Mesodermal cell (in vitro differentiated cells): ENCODE results near the gene TMEM132D.

Experiments
- H3K27ac ChIP-seq: 2 replicates; pipeline ENCODE4 v1.7.0; 2013; ENCODE audit warnings: mild to moderate bottlenecking, low read depth, low read length, moderate library complexity; ENCODE audit not compliant: severe bottlenecking
- H3K36me3 ChIP-seq: 2 replicates; pipeline ENCODE4 v1.7.1; 2013; ENCODE audit warnings: mild to moderate bottlenecking, low read length, moderate library complexity; ENCODE audit not compliant: control insufficient read depth, insufficient read depth
- H3K4me1 ChIP-seq: one replicate; pipeline ENCODE4 v1.7.1; 2013; ENCODE audit warnings: mild to moderate bottlenecking, low read length; ENCODE audit not compliant: insufficient read depth, control insufficient read depth, poor library complexity, severe bottlenecking
- H3K4me3 ChIP-seq: 2 replicates; pipeline ENCODE4 v1.7.0; 2013; ENCODE audit warnings: low read length, control low read depth, mild to moderate bottlenecking; ENCODE audit not compliant: insufficient read depth, poor library complexity, severe bottlenecking; ENCODE audit errors: extremely low read depth
- H3K9me3 ChIP-seq: 2 replicates; pipeline ENCODE4 v1.7.1; 2013; ENCODE audit warnings: mild to moderate bottlenecking, low read length, moderate library complexity; ENCODE audit not compliant: control insufficient read depth
- WGBS, 2 experiments: methylation state at CpG; one replicate each; pipeline ENCODE4 v1.1.5; 2013; ENCODE audit warnings: missing lambda C conversion rate in 2 of 2; ENCODE audit not compliant: insufficient coverage in 2 of 2; 5-methylcytosine and 5-hydroxymethylcytosine counted together

TMEM132D gene

DNA sequence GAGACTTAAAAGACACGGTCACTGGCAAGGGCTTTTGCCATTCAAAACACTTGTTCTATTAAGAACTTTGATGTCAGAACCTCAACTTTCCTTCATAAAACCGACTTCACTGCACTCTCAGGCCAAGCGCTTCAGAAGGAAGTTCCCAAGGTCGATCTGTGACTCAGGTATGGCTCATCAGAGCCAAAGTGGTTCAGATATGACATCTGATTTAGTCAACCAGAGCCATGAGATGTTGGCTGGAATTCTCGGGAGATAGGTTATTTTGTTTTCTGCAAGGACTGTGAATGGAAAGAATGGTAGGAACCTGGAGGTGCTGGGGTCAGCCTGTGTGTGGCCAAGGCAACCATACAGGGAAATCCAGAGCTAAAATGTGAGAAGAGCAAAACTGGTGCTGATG, 604.9 kb downstream of the TMEM132D start:
- H3K4me3 ChIP-seq: no peak overlapping the region
- 92% methylated on average over 5 of the region's 5 CpGs for WGBS, 2 experiments

DNA sequence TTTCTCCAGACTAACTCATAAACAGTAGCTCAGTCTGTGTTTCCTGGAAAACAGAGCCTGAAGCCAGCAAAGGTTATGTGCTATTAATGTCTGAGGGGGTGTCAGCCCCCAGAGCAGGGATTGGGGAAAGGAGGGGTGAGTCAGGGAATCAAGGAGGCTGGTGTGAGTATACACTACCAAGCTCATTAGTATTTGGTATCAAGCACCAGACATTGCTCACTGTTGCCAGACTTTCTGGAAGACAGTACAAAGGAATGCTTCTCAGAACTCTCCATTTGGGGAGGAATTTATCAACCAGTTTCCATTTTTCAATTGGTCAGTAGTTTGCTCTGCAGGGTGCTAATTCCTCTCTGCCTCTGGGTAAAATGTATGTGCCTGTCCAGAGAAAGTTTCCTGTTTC, 607.2 kb downstream of the TMEM132D start:
- Histone ChIP-seq H3K9me3 (no peaks in the 10 kb centered on the region), H3K36me3 (no peaks in the 10 kb centered on the region), H3K4me1 (no peaks in the 10 kb centered on the region), H3K4me3 (no peak overlapping the region), H3K27ac (no peak overlapping the region)

More for the DNA sequence above, 604.9 kb downstream of the TMEM132D start:
- no peak overlapping the region for H3K27ac ChIP-seq
- no peaks in the 10 kb centered on the region for H3K9me3 ChIP-seq
- H3K4me1 ChIP-seq: no peaks in the 10 kb centered on the region
- H3K36me3 ChIP-seq: no peaks in the 10 kb centered on the region

DNA sequence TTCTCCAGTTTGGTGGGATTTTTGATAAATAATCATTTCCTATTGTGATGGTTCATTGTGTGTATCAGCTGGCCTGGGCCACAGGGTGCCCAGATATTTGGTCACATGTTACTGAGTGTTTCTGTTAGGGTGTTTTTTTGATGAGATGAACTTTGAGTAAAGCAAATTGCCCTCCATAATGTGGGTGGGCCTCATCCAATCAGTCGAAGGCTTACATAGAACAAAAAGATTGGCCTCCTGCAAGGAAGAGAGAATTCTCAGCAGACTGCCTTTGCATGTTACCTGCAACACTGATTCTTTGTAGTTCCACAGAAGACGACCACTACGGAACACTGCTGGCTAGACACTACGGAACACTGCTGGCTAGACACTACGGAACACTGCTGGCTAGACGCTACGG, 609.0 kb downstream of the TMEM132D start:
- 93 to 96% methylated on average over 7 of the region's 7 CpGs for WGBS, 2 experiments
- no peaks in the 10 kb centered on the region for H3K4me1 ChIP-seq
- H3K27ac ChIP-seq: no peak overlapping the region
- H3K9me3 ChIP-seq: no peaks in the 10 kb centered on the region
- H3K4me3 ChIP-seq: no peak overlapping the region
- no peaks in the 10 kb centered on the region for H3K36me3 ChIP-seq

DNA sequence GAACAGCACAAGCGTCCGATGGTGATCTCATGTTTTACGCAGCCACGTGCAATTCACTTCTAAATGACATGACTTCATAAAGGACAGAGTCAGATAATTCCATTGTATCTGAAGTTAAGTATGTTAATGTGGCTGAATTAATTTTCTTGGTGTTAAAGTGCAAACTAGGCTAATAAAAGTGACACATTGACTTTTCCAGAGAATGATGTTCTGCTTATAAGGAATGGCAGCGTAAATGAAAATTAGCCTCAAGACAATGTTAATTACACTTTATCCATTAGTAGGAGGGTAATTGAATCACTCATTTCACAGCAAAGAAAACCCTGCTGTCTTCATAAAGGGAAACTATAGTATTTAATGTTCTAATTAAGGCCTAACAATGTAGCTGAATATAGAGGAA, 624.1 kb downstream of the TMEM132D start:
- no peak overlapping the region for H3K27ac ChIP-seq
- H3K9me3 ChIP-seq: no peaks in the 10 kb centered on the region
- no peaks in the 10 kb centered on the region for H3K36me3 ChIP-seq
- WGBS, 2 experiments: 84 to 90% methylated on average over 3 to 4 of the region's 5 CpGs
- no peak overlapping the region for H3K4me3 ChIP-seq
- no peaks in the 10 kb centered on the region for H3K4me1 ChIP-seq

DNA sequence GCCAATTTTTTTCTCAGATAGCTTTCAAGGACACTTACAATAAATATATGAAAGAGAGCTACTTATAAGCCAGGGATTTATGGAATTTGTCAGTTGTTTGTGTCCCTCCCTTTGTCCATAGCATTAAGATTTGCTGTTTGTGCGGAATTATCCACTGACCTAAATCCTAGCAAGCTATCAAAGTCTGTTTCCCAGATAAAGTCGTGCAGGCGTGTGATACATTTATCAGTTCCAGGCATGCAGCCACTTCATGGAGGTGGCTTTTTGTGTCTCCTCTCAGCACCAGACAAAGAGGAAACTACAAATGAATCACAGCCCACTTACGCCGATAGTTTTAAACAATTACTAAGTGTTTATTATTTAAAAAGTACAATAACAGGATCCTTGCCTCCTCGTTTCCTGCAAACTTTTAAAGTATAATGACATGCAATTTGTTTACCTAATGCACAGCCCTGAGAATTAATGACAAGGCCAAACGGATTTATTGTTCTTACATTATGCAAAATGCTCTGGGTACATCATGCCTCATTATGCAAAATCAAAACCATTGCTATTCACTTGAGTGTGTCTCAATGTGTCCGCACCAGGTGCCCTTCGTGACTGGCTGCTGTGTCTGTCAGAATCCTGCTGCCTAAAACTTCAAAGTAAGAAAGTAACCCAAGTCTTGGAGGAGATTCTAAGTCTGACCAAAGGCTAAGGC, 627.3 kb downstream of the TMEM132D start:
- Histone ChIP-seq H3K9me3 (no peaks in the 10 kb centered on the region), H3K27ac (no peak overlapping the region), H3K36me3 (no peaks in the 10 kb centered on the region), H3K4me3 (no peak overlapping the region), H3K4me1 (no peaks in the 10 kb centered on the region)
- 81 to 90% methylated on average over 6 of the region's 9 CpGs for WGBS, 2 experiments

DNA sequence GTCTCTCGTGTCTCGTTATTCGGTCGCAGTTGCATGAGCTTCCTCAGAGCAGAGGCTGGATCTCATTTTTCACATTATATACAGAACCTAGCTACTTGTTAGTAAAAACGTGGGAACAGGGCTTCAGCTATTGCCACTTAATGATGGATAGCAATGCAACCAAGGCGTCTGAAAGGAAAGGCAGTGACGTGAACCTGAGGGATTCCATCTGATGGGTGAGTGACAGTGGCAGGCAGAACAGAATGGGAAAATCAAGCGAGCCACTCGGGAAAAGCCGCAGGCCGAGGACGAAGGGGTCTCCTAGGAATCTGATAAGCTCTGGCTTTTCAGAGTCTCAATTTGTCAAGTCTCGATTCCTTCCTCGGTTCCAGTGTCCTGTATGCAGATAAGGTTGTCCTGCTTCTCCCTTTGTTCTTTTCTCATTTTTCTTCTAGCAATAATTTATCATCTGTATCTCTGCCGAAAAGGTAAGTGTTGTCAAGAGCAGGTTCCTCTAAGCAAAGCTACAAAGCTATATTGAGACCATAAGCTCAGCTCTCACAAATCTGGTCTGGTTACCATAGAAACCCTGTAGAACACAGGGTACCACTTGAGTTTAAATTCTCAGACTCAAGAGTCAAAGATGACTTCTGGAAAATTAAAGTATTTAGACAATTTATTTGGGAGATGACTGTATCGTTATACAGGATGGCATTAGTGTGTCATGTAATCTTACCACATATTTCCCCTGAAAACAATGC, 633.9 kb downstream of the TMEM132D start:
- no peak overlapping the region for H3K27ac ChIP-seq
- no peaks in the 10 kb centered on the region for H3K36me3 ChIP-seq
- H3K9me3 ChIP-seq: no peaks in the 10 kb centered on the region
- 87 to 88% methylated on average over 12 to 15 of the region's 16 CpGs for WGBS, 2 experiments
- H3K4me3 ChIP-seq: no peak overlapping the region
- no peaks in the 10 kb centered on the region for H3K4me1 ChIP-seq

DNA sequence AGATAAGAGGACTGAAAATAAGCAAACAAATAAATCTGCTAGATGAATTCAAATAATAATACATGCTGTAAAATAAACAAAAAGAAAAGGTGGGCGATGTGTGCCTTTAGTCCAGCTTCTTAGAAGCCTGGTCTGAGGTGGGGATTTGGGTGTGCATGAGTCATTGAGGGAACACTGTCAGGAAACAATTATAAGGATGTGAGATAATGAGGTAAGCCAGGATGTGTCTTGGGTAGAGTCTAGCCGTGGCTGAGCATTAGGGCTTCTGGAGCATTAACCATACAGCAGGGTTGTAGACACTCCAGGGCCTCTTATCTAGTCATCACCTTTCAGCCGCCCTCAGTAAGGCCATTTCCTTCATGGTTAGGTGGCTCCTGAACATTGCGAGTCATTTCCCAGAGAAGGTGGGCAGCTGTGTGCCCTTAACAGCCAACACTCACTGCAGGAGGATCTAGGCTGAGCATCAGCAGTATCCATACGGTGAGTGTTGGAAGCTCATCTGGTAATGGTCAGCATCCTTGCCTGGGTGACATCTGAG, 645.0 kb downstream of the TMEM132D start:
- peaks cover 4% of the 10 kb centered on the region for H3K9me3 ChIP-seq
- H3K27ac ChIP-seq: no peak overlapping the region
- no peaks in the 10 kb centered on the region for H3K36me3 ChIP-seq
- H3K4me3 ChIP-seq: no peak overlapping the region
- peaks cover 8% of the 10 kb centered on the region for H3K4me1 ChIP-seq
- 79 to 92% methylated on average over 5 of the region's 5 CpGs for whole genome bisulfite sequencing, 2 experiments

DNA sequence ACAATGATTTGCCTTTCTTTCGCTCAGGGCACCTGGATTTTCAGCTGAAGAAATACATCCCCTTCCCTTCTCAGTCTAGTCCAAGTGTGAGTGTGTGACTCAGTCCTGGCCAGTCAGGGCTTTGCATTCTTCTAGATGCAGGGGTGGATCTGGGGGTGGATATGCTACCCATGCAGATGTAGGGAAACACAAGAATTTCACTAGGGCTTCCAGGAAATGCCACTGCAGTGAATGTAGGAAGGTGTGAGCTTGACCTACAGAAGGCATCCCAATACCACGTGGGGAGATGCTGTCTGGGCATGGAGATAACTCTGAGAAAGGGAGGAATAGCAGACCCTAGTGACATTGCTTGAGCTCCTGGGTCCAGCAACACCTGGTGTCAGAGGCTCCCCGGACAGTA, 646.3 kb downstream of the TMEM132D start:
- peaks cover 8% of the 10 kb centered on the region for H3K4me1 ChIP-seq
- no peaks in the 10 kb centered on the region for H3K36me3 ChIP-seq
- H3K9me3 ChIP-seq: peaks cover 4% of the 10 kb centered on the region
- no peak overlapping the region for H3K4me3 ChIP-seq
- WGBS, 2 experiments: 76 to 80% methylated on average over 3 of the region's 3 CpGs
- H3K27ac ChIP-seq: no peak overlapping the region

DNA sequence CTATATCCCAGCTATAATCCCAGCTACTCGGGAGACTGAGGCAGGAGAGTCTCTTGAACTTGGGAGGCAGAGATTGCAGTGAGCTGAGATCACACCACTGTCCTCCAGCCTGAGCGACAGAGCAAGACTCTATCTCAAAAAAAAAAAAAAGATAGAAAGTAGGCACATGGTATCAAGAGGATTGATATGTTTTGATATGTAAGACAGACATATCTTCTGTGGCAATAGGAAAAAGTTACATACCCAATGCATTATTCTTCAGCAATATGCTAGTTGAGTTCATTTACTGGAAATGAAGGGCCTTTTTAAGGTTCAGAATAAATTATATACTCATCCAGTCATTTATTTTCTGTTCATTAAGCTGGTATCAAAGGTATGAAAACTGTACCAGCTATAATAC, 657.2 kb downstream of the TMEM132D start:
- Histone ChIP-seq H3K9me3 (no peaks in the 10 kb centered on the region), H3K36me3 (no peaks in the 10 kb centered on the region), H3K27ac (no peak overlapping the region), H3K4me1 (no peaks in the 10 kb centered on the region), H3K4me3 (no peak overlapping the region)
- WGBS, 2 experiments: 76% methylated on average over 2 of the region's 2 CpGs; no CpG with 5 or more reads in 1 of the 2 experiments

DNA sequence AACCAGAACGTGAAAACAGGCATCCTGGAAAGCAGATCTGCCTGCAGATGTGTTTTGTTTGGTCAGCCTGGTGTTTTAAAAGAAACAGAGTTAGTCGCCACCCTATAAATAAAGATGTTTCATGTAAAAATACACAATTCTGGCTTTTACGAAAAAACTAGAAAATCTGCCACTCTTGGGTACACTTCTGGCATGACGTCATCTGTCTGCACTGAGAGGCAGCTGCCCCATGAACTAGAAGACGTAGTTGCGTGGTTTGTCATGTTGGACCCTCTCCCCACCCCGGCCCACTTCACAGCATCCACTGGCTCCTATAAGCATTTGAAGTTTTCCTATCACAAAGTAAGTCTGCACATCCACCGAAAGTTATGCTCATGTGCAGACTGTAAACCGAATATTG, 658.1 kb downstream of the TMEM132D start:
- Histone ChIP-seq H3K36me3 (no peaks in the 10 kb centered on the region), H3K27ac (no peak overlapping the region), H3K4me3 (no peak overlapping the region), H3K4me1 (no peaks in the 10 kb centered on the region), H3K9me3 (no peaks in the 10 kb centered on the region)
- WGBS, 2 experiments: 86 to 90% methylated on average over 5 of the region's 9 CpGs

DNA sequence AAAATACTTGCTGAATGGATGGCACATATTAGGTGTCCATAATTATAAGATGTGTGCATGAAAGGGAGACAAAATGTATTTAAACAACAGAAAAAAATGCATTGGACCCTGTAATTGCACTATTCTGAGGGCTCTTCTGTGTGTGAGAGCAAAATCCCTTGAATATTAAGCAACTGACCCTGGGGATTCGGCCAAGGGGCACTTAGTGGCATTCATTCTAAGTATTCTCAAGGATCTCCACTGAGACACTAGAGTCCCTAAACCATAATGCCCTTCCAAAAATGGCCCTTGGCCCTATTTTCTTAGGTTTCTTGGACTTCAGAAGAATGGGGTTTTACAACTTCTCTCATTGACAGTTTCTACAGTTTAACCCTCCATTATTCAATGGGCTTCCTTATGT, 662.0 kb downstream of the TMEM132D start:
- Histone ChIP-seq H3K9me3 (no peaks in the 10 kb centered on the region), H3K4me3 (no peak overlapping the region), H3K4me1 (no peaks in the 10 kb centered on the region), H3K36me3 (no peaks in the 10 kb centered on the region), H3K27ac (no peak overlapping the region)
- WGBS, 2 experiments: 71 to 83% methylated on average over 1 of the region's 1 CpG
